ENCODE results near the gene BPIFA1. TPM values are rescaled to one million over a fixed set of nuclear protein-coding genes. Genes with fewer than 3 reads are reported as not detected.

Gene BPIFA1
- total RNA-seq, 1 donor from 2014 or later, result not detected

GRCh38 chr20:33290852-33291251 lies 55.1 kb downstream of the BPIFA1 start:
- no peaks in the 10 kb centered on the region for H3K36me3 Mint-ChIP-seq (ENCODE audit: insufficient read depth)
- no peaks in the 10 kb centered on the region for H3K9me3 Mint-ChIP-seq (ENCODE audit: low read depth)
- peaks cover 31% of the 10 kb centered on the region for H3K27me3 Mint-ChIP-seq
- no peaks in the 10 kb centered on the region for H3K4me1 Mint-ChIP-seq (ENCODE audit: low read depth)
- no peak overlapping the region for H3K4me3 Mint-ChIP-seq (ENCODE audit: low read depth)
- H3K27ac Mint-ChIP-seq, result no peak overlapping the region
- no peak for TF ChIP-seq CTCF (IDR thresholded peaks at IDR 0.05; ENCODE audit: unreplicated experiment)
- DNase-seq (ENCODE audit: low spot score, unreplicated experiment), result no peak

GRCh38 chr20:33291416-33291815 lies 55.6 kb downstream of the BPIFA1 start:
- H3K36me3 Mint-ChIP-seq (ENCODE audit: insufficient read depth), result no peaks in the 10 kb centered on the region
- H3K9me3 Mint-ChIP-seq (ENCODE audit: low read depth), result no peaks in the 10 kb centered on the region
- H3K27me3 Mint-ChIP-seq, result peaks cover 36% of the 10 kb centered on the region
- no peak overlapping the region for H3K4me3 Mint-ChIP-seq (ENCODE audit: low read depth)
- DNase-seq (ENCODE audit: low spot score, unreplicated experiment), result no peak
- TF ChIP-seq CTCF (IDR thresholded peaks at IDR 0.05; ENCODE audit: unreplicated experiment), result no peak
- no peak overlapping the region for H3K27ac Mint-ChIP-seq
- H3K4me1 Mint-ChIP-seq (ENCODE audit: low read depth), result no peaks in the 10 kb centered on the region

GRCh38 chr20:33291830-33292355 lies 56.1 kb downstream of the BPIFA1 start:
- peaks cover 41% of the 10 kb centered on the region for H3K27me3 Mint-ChIP-seq
- no peaks in the 10 kb centered on the region for H3K36me3 Mint-ChIP-seq (ENCODE audit: insufficient read depth)
- peak; percentile 98 for TF ChIP-seq CTCF (IDR thresholded peaks at IDR 0.05; ENCODE audit: unreplicated experiment)

More at GRCh38 chr20:33291830-33292355, 56.1 kb downstream of the BPIFA1 start:
- Mint-ChIP-seq H3K9me3 (ENCODE audit: low read depth) (no peaks in the 10 kb centered on the region), H3K4me3 (ENCODE audit: low read depth) (no peak overlapping the region), H3K27ac (peak overlapping the region; percentile 21), H3K4me1 (ENCODE audit: low read depth) (no peaks in the 10 kb centered on the region)
- peak; percentile 76 for DNase-seq (ENCODE audit: low spot score, unreplicated experiment)

Other genes starting within 250 kb of the BPIFA1 start
- gene SUN5, start 231.6 kb upstream of the BPIFA1 start, total RNA-seq, result not detected in 2 replicates
- gene BPIFB2, start 228.3 kb upstream of the BPIFA1 start, total RNA-seq, result not detected in 2 replicates
- not detected in 2 replicates for gene BPIFB6, start 204.3 kb upstream of the BPIFA1 start, total RNA-seq
- not detected in 2 replicates for gene BPIFB3, start 182.1 kb upstream of the BPIFA1 start, total RNA-seq
- not detected in 2 replicates for gene BPIFB4, start 156.4 kb upstream of the BPIFA1 start, total RNA-seq
- not detected in 2 replicates for gene BPIFA2, start 67.8 kb upstream of the BPIFA1 start, total RNA-seq
- not detected in 2 replicates for gene BPIFA3, start 18.6 kb upstream of the BPIFA1 start, total RNA-seq
- not detected in 2 replicates for gene BPIFB1, start 47.2 kb downstream of the BPIFA1 start, total RNA-seq
- gene CDK5RAP1, start 165.5 kb downstream of the BPIFA1 start, total RNA-seq, result 59.6 and 63.7 TPM in 2 replicates
- 5.8 and 6.7 TPM in 2 replicates for gene SNTA1, start 207.8 kb downstream of the BPIFA1 start, total RNA-seq